Activated CD4-positive, alpha-beta T cell treated with anti-CD3 and anti-CD28 coated beads, Interleukin-2, amount 10 ng/mL, durations not matched to agents 7 days and 5 days (primary cell): Measurements from ENCODE around the gene SLC8A1. TPM values are rescaled to one million over a fixed set of nuclear protein-coding genes. Genes with fewer than 3 reads are reported as not detected.

Source experiments
- CTCF ChIA-PET: fragments of 350-600 bp; sonication (Branson Sonifier 250); formaldehyde crosslinking; loops from one replicate; lab custom pipeline; 2021; ENCODE audit warnings: antibody characterized with exemption; lab: Charles Lee
- POLR2A ChIA-PET: fragments of 350-600 bp; sonication (Branson Sonifier 250); formaldehyde crosslinking; loops from one replicate; lab custom pipeline; 2021; ENCODE audit warnings: antibody characterized with exemption; lab: Charles Lee
- DNase-seq: peaks from one replicate; pipeline ENCODE4 v3.0.0-alpha.2; 2020
- H3K27ac Mint-ChIP-seq: one replicate; pipeline ENCODE4 v1.8.0; 2021; ENCODE audit warnings: mild to moderate bottlenecking, moderate library complexity, mixed read lengths
- H3K27me3 Mint-ChIP-seq: one replicate; pipeline ENCODE4 v1.8.0; 2021; ENCODE audit warnings: mixed read lengths
- H3K36me3 Mint-ChIP-seq: one replicate; pipeline ENCODE4 v1.8.0; 2021; ENCODE audit warnings: low read depth, mixed read lengths
- H3K4me1 Mint-ChIP-seq: one replicate; pipeline ENCODE4 v1.8.0; 2021; ENCODE audit warnings: mixed read lengths
- H3K4me3 Mint-ChIP-seq: one replicate; pipeline ENCODE4 v1.8.0; 2021; ENCODE audit warnings: mild to moderate bottlenecking, moderate library complexity, mixed read lengths
- H3K9me3 Mint-ChIP-seq: one replicate; pipeline ENCODE4 v1.8.0; 2021; ENCODE audit warnings: mixed read lengths
- total RNA-seq, 2 experiments: library from RNA; stranded (reverse); gene quantifications; one replicate each; pipeline ENCODE4 v1.2.3, GENCODE V29; 2021

The SLC8A1 gene
- total RNA-seq, 2 experiments from 2014 or later: 0.50 to 0.56 TPM

DNA sequence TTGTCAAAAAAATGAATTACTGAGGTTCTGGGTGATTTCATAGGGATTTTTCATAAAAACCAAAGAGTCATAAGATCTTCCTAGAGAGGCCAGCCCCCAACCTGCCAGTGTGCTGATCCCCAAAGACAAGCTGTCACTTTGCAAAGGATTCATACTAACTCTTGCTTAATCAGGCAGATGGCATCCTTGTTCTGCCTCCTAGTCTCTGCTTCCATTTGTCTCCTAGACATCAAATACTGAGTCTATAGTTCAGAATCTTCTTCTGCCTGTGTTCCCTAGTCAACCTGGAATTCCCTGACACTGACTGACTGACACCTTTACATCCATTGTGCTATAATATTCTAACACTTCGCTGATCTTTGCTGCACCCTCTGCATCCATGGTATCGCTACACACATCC lies 84.9 kb downstream of the SLC8A1 start:
- Mint-ChIP-seq H3K36me3 (no peaks in the 10 kb centered on the region), H3K27ac (no peak overlapping the region), H3K4me1 (peaks cover 7% of the 10 kb centered on the region), H3K4me3 (no peak overlapping the region), H3K9me3 (no peaks in the 10 kb centered on the region), H3K27me3 (peaks cover 2% of the 10 kb centered on the region)
- POLR2A ChIA-PET: no interaction called here
- DNase-seq: no peak
- CTCF ChIA-PET: no interaction called here

DNA sequence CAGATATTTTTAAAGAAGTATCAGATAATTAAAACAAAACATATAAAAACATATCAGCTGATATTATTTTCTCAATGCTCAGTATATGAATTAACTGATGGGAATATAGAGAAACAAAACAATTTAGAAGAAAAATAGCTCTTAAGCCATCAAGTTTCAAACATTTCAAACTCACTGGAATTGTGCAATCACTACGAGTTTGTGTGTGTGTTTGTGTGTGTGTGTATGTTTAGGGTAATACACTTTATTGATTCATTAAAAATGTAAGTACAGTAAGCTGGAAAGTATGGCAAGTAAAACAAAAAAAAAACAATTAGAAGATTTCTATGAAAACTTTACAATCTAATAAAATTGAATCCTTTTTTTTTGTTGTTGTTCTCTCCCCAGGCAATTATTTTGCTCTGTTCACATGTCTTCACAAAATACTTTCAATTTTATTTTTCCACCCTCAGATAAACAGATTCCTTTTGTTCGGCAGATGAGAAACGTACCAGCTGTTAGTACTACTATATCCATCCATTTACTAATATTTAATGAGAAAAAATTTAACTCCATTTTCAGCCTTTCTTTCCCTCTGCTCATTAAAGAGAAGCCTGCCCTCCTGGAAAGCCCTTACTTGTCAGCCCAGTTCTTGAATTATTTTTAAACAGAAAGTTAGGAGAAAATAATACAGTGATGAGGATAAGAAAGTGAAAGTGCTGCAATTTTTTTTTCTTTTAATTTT lies 87.6 kb downstream of the SLC8A1 start:
- POLR2A ChIA-PET: no interaction called here
- DNase-seq: no peak
- H3K4me1 Mint-ChIP-seq: peaks cover 7% of the 10 kb centered on the region
- H3K36me3 Mint-ChIP-seq: no peaks in the 10 kb centered on the region
- peak overlapping the region; percentile 42 for H3K27ac Mint-ChIP-seq
- peaks cover 2% of the 10 kb centered on the region for H3K27me3 Mint-ChIP-seq
- CTCF ChIA-PET: no interaction called here
- H3K4me3 Mint-ChIP-seq: peak overlapping the region; percentile 61
- no peaks in the 10 kb centered on the region for H3K9me3 Mint-ChIP-seq

DNA sequence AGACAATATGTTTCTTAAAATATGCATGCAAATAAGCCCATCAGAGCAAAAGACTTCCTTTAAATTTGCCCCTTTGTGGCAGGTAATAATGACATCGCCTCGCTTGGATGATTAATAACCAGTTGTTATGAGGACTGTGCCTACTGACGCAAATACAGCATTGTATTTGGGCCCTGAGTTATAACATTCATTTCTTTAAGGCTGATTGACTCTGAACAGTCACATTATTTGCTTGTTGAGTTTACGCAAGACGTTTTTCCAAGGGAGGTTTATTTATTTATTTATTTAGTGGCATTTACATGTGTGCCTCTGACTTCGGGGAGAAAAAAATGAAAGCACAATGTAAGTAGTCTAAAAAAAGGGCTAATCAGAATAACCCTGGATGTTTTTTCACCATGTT lies 88.3 kb downstream of the SLC8A1 start:
- H3K27ac Mint-ChIP-seq: no peak overlapping the region
- H3K27me3 Mint-ChIP-seq: peaks cover 2% of the 10 kb centered on the region
- H3K4me1 Mint-ChIP-seq: peaks cover 7% of the 10 kb centered on the region
- no peak overlapping the region for H3K4me3 Mint-ChIP-seq
- CTCF ChIA-PET: no interaction called here
- DNase-seq: no peak
- no peaks in the 10 kb centered on the region for H3K9me3 Mint-ChIP-seq
- POLR2A ChIA-PET: no interaction called here
- H3K36me3 Mint-ChIP-seq: no peaks in the 10 kb centered on the region

DNA sequence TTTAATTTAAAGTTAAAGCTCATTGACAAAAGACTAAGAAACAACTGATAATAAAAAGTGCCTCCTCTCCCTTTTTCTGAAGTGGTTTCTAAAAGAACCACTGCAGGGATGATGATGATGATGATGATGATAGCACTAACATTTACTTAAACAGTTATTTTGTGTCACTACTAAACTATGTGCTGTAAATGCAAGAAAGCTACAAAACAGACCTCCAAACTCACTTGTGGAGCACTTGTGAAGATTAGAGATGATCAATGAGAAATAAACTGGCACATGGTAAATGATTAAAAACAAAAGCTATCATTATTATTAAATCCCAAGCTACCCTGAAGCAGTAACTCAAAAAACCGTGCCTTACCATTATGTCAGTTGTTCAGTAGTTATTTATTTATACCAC lies 88.7 kb downstream of the SLC8A1 start:
- Mint-ChIP-seq H3K4me3 (no peak overlapping the region), H3K4me1 (peaks cover 7% of the 10 kb centered on the region), H3K27me3 (peaks cover 2% of the 10 kb centered on the region), H3K9me3 (no peaks in the 10 kb centered on the region), H3K27ac (no peak overlapping the region), H3K36me3 (no peaks in the 10 kb centered on the region)
- CTCF ChIA-PET: no interaction called here
- POLR2A ChIA-PET: no interaction called here
- DNase-seq: no peak

DNA sequence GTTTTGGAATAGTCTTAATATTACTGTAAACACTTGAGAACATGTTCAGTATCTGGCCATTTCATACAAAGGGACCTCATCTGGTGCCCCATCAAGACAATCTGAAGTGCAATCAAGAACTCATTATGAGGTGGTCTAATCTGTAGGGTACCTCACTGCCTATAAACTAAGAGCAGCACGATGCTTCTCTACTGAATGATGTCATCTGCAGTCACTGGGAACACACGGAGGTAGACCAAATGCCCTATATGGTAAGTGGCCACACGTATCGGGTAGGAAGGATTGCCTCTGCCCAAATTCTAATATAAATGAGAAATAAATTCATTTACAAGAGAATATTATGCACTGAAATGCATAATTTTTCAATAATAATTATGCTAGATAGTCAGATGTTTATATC lies 90.4 kb downstream of the SLC8A1 start:
- H3K36me3 Mint-ChIP-seq: no peaks in the 10 kb centered on the region
- ChIA-PET CTCF (interaction anchor here (1.4 kb wide), 1 partner anchor 12 kb away, joined by 3 read pairs; no protein-coding TSS in a partner anchor), POLR2A (no interaction called here)
- peaks cover 4% of the 10 kb centered on the region for H3K27me3 Mint-ChIP-seq
- H3K27ac Mint-ChIP-seq: no peak overlapping the region
- no peak for DNase-seq
- H3K4me1 Mint-ChIP-seq: peaks cover 7% of the 10 kb centered on the region
- no peak overlapping the region for H3K4me3 Mint-ChIP-seq
- no peaks in the 10 kb centered on the region for H3K9me3 Mint-ChIP-seq

DNA sequence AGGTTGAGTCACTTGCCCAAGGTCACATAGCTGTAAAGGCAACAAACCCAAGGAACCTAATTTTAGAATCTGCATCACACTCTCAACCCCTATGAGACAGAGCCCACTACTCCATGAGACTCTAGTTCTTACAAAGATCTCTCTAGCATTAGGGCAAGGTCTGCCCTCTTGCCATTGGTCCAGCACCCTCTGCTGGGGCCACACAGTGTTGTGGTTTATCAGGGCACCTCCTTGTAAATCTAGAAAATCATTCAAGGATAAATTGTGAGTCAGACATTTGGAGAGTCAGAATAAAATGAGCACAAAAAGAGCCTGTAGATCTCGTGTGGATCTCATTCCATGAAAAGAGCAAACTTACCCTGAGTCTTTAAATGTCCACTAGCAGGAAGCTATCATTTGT lies 91.2 kb downstream of the SLC8A1 start:
- Mint-ChIP-seq H3K27ac (no peak overlapping the region), H3K9me3 (no peaks in the 10 kb centered on the region), H3K27me3 (peaks cover 4% of the 10 kb centered on the region), H3K4me1 (peaks cover 7% of the 10 kb centered on the region), H3K4me3 (no peak overlapping the region), H3K36me3 (no peaks in the 10 kb centered on the region)
- no peak for DNase-seq
- CTCF ChIA-PET: interaction anchor here (1.4 kb wide), 1 partner anchor 11 kb away, joined by 3 read pairs; no protein-coding TSS in a partner anchor
- POLR2A ChIA-PET: no interaction called here

DNA sequence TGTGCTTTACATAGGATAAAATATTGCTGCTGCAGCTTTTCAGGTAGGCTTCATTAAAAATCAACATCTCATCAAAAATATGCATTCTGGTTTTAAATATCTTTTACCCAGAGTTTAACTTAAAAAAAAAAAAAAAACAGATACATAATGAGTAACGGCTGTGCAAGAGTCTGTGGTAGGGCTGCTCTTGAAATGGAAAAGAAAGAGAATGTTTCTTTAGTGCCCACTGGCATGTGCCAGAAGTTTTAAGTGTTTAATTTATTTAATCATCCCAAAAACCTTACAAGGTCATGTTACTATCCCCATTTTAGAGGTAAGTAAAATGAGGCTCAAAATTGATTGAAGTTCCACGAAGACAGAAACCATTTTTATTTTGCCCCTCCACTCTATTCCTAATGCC lies 92.1 kb downstream of the SLC8A1 start:
- H3K4me1 Mint-ChIP-seq: peaks cover 5% of the 10 kb centered on the region
- H3K4me3 Mint-ChIP-seq: no peak overlapping the region
- peaks cover 4% of the 10 kb centered on the region for H3K27me3 Mint-ChIP-seq
- no peaks in the 10 kb centered on the region for H3K9me3 Mint-ChIP-seq
- POLR2A ChIA-PET: no interaction called here
- DNase-seq: no peak
- H3K36me3 Mint-ChIP-seq: no peaks in the 10 kb centered on the region
- no peak overlapping the region for H3K27ac Mint-ChIP-seq
- CTCF ChIA-PET: no interaction called here

DNA sequence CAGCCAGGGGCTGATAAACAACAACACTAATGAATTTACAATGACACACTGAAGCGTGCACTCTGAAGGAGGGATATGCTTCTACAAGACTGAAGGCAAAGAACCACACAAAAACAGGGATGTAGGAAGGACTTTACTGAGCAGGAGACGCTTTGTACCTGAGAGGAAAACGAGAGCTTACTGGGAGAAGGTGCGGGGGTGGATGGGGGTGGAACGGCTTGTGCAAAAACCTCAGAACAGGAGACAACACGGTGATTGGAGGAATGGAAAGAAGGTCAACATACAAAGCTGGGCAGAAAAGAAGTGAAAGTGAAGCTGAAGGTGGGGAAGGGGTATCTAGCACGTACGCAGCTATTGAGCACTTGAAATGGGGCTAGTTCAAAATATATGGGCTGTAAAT lies 93.1 kb downstream of the SLC8A1 start:
- H3K4me1 Mint-ChIP-seq: no peaks in the 10 kb centered on the region

DNA sequence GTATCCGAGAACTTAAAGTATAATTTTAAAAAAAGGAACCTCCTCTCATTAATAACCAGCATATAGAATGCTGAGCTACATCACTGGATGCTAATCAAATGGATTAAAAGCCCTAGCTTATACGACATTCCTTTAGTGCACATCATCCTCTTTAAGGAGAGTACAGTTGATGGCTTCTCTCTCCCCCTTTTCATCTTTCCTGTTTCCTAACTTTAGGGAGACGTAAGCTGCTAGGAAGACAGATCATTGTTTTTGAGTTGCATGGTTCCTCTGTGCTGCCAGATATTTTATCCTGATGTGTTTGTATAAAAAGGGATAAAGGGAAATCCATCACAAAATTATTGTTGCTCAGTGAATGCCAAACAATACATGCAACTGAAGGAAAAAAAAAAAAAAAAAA lies 94.2 kb downstream of the SLC8A1 start:
- no peaks in the 10 kb centered on the region for H3K4me1 Mint-ChIP-seq
- H3K9me3 Mint-ChIP-seq: no peaks in the 10 kb centered on the region
- peaks cover 2% of the 10 kb centered on the region for H3K27me3 Mint-ChIP-seq
- ChIA-PET POLR2A (no interaction called here), CTCF (interaction anchor here (0.6 kb wide), 1 partner anchor 395 kb away, joined by 3 read pairs; no protein-coding TSS in a partner anchor)
- no peak overlapping the region for H3K4me3 Mint-ChIP-seq
- no peak for DNase-seq
- H3K27ac Mint-ChIP-seq: no peak overlapping the region
- H3K36me3 Mint-ChIP-seq: no peaks in the 10 kb centered on the region

More for the DNA sequence above, 93.1 kb downstream of the SLC8A1 start:
- DNase-seq: no peak
- H3K4me3 Mint-ChIP-seq: no peak overlapping the region
- no peaks in the 10 kb centered on the region for H3K36me3 Mint-ChIP-seq
- ChIA-PET POLR2A (no interaction called here), CTCF (no interaction called here)
- H3K27me3 Mint-ChIP-seq: peaks cover 4% of the 10 kb centered on the region
- H3K9me3 Mint-ChIP-seq: no peaks in the 10 kb centered on the region
- H3K27ac Mint-ChIP-seq: no peak overlapping the region

DNA sequence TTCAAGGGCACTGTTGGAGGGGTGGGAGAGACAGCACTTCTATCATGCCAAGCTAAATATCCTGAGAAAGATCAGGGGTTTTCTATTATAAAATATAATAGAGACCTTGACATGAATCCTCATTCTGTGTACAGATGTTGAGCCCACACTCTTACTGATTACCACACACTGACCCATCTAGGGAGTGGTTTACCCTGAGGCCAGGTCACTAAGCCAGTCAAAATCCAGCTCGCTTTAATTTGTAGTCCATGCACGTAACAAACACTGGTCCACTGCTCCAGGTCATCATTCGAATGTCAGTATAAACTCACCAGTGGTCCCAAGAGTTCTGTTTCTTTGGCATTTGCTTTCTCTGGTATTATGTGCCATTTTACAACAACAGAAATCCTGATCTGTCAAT lies 96.4 kb downstream of the SLC8A1 start:
- Mint-ChIP-seq H3K36me3 (no peaks in the 10 kb centered on the region), H3K27ac (no peak overlapping the region), H3K9me3 (no peaks in the 10 kb centered on the region), H3K4me3 (no peak overlapping the region), H3K27me3 (peaks cover 2% of the 10 kb centered on the region), H3K4me1 (no peaks in the 10 kb centered on the region)
- DNase-seq: no peak
- ChIA-PET CTCF (no interaction called here), POLR2A (no interaction called here)

DNA sequence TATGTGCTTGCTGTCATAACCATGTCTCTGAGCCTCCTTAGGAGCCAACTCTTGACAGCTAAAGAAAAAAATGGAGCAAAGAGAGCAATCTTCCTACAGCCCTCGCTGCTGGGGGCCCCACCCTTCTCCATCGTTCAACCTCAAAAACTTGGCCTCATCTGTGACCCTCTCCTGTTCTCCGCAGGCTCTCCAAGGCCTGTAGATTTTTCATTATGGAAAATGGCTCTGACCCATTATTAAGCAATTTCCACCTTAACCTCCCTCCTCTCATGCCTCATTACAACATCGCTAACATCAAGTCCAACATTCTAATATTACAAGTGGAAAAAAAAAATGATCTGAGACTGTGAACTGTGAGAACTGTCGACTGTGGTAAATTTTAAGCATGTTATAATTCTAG lies 98.7 kb downstream of the SLC8A1 start:
- Mint-ChIP-seq H3K36me3 (no peaks in the 10 kb centered on the region), H3K4me1 (no peaks in the 10 kb centered on the region), H3K27ac (no peak overlapping the region), H3K9me3 (no peaks in the 10 kb centered on the region), H3K4me3 (no peak overlapping the region), H3K27me3 (peaks cover 2% of the 10 kb centered on the region)
- ChIA-PET CTCF (no interaction called here), POLR2A (no interaction called here)
- DNase-seq: no peak

DNA sequence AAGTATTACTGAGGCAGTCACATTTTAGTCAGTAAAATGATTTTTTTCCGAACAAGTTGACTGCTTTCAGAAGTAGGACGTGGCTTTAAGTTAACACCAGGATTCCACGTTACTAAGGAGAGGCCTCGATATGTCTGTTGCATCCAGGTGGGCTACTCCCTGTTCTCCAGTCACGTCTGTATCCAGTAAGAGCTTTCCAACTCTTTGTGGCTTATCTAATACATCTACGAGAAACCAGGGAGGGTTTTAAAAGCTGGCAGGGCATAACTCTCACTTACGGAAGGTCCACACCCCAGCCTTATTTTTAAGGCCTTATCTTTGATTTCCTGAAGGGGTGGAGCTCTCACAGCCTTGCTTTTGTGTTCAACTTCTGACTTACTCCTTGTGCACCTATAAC lies 99.2 kb downstream of the SLC8A1 start:
- no peak for DNase-seq
- no peaks in the 10 kb centered on the region for H3K4me1 Mint-ChIP-seq
- H3K9me3 Mint-ChIP-seq: no peaks in the 10 kb centered on the region
- H3K4me3 Mint-ChIP-seq: no peak overlapping the region
- ChIA-PET CTCF (no interaction called here), POLR2A (no interaction called here)
- no peak overlapping the region for H3K27ac Mint-ChIP-seq
- no peaks in the 10 kb centered on the region for H3K36me3 Mint-ChIP-seq
- H3K27me3 Mint-ChIP-seq: peaks cover 1% of the 10 kb centered on the region

DNA sequence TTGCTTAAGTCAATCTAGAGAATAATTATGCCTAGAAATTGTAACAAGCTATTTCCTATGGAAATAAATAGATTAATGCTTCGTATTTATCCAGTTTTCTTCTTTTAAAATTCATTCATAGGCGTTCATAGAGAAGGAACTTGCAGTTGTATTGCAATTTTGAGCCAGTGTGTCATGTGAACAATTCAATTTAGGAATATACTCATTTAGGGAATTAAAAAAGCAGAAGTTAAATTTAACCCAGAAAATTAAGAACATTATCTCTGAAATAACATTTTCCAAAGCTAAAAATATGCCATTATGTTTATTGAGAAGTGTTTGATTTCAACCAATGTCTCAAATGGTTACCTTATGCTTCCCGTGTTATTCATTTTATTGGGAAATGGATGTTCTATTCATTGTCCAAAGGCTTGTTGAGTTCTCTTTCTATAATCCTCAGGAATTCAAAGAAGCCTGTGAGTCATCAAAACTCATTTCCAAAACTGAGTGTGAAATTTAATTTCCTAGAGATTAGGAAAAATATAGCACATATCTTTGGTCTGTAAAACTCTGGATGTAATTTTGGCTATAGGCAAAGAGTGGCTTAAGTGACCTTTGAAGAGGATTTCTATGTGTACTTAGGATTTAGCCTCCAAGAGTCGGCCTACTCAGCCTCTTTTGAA lies 99.7 kb downstream of the SLC8A1 start:
- no peak for DNase-seq
- Mint-ChIP-seq H3K36me3 (no peaks in the 10 kb centered on the region), H3K4me3 (no peak overlapping the region), H3K9me3 (no peaks in the 10 kb centered on the region), H3K4me1 (no peaks in the 10 kb centered on the region), H3K27me3 (no peaks in the 10 kb centered on the region), H3K27ac (no peak overlapping the region)
- CTCF ChIA-PET: no interaction called here
- POLR2A ChIA-PET: no interaction called here
